SU-DHL-6 (cell line): Measurements from ENCODE around the gene KATNB1.

ENCODE experiments used
- CTCF ChIP-seq: fragments of 200-600 bp; sonication (generic); IDR thresholded peaks from one replicate; pipeline ENCODE4 v1.5.1; 2017; ENCODE audit warnings: antibody characterized with exemption, mild to moderate bottlenecking, low read length, moderate library complexity; ENCODE audit not compliant: insufficient read depth, poor library complexity, severe bottlenecking
- EZH2phosphoT487 ChIP-seq: fragments of 200-600 bp; sonication (generic), shearing (Covaris generic); conservative IDR thresholded peaks from 2 replicates; pipeline ENCODE4 v1.6.1; 2018; ENCODE audit warnings: mild to moderate bottlenecking, antibody characterized with exemption, low read length, moderate library complexity, mixed read lengths

DNA sequence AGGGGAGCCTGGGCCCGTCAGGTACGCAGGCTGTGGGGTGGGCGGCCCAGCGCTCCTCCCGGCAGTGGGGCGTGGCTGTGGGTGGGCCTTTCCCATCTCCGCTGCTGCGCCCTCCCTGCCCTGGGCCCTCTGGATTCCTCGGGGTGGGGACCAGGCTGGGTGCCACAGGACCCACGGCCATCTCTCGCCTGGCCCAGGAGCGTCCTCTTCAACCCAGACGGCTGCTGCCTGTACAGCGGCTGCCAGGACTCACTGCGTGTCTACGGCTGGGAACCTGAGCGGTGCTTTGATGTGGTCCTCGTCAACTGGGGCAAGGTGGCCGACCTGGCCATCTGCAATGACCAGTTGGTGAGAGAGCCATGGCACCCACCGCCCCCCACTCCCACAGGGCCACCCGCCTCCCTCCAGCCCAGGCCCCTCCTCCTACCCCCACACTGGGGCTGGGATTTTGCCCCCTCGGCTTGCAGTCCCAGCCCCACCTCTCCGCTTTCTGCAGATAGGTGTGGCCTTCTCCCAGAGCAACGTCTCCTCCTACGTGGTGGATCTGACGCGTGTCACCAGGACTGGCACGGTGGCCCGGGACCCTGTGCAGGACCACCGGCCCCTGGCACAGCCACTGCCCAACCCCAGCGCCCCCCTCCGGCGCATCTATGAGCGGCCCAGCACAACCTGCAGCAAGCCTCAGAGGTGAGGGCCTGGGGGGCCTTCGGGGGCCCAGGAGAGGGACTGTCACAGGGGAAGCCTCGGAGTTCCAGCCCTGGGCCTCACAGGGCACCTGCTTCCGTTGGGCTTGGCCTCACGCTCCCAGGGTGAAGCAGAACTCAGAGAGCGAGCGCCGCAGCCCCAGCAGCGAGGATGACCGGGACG, 17.2 kb downstream of the KATNB1 start:
- no peak for TF ChIP-seq CTCF
- no peak for TF ChIP-seq EZH2phosphoT487
